T-helper 2 cell treated with Interferon-gamma antibody and Interleukin-4, amounts not matched to agents 100 ng/mL and 5 ng/mL, for 36 hours (primary cell): Measurements from ENCODE around the gene P2RY13. TPM values are rescaled to one million over a fixed set of nuclear protein-coding genes. Genes with fewer than 3 reads are reported as not detected.

Source experiments
- intact Hi-C: fragments of 100-400 bp; cut with micrococcal nuclease; formaldehyde crosslinking; loops from one replicate; pipeline ENCODE4 v1.15.1; 2023
- total RNA-seq: library from RNA; stranded (reverse); gene quantifications from 2 replicates; pipeline ENCODE4 v1.2.3, GENCODE V29; 2022

P2RY13 gene
- total RNA-seq, result not detected in 2 replicates

- intact Hi-C loops, result no loop called here
Measured at GRCh38 chr3:151329363-151329762, at the start of gene P2RY13. P2RY13 (minus strand) TSS chr3:151329549; CDS start chr3:151329528, 21 bp downstream.

GRCh38 chr3:151377768-151378385 lies 48.5 kb upstream of the P2RY13 start:
- intact Hi-C loops, result no loop called here

DNA sequence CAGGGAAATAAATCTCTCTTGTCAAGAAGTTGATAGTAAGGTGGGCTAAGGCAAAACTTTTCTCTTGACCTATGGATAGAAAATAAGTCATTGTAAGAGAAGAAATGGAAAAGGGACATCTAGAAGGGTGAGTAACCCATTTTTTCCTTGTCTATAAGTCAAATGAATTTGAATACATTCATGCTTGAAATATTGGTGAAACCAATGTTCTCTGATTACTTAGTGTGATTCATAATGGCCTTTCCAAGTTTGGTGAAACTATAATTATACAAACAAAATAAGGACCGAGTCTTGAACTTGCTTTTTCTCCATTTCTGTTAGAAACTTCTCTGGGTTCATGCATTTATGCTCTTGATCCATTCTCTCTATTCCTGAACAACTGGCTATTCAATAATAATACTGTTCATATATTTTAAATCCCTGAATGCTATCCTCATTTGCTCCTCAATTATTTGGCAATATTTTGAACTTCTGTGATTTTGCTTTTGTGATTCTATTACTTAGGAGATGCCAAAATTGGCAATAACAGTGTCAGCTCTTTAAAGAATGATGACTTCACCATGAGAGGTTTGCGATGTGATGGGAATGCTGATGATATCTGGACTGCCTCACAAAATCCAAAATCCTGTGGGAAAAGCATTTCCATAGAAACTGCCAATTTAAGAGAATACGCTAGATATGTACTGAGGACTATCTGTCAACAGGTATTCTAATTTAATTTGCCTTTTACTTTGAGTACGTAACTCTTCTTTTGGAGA lies 42.9 kb upstream of the P2RY13 start:
- intact Hi-C loops, result no loop called here

- intact Hi-C loops, result no loop called here
Measured at GRCh38 chr3:151371526-151371925, 42.2 kb upstream of the P2RY13 start.

DNA sequence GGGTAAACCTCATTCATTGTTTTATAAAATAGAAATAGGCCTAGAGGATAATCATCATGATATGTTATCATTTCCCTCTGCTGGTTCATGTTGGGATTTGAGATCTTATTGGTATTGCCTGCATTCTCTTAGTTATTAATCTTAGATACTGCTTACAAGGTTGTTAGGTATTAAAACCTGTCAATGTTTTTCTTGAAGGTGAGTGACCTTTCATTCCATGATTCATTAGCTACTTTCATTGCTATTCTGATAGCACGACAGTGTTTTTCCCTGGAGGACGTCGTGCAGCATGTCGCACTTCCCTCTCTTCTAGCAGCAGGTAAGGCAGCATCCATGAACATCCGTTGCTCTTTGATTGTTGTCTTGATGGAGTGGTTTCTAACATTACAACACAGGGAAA lies 38.1 kb upstream of the P2RY13 start:
- intact Hi-C loops, result no loop called here

DNA sequence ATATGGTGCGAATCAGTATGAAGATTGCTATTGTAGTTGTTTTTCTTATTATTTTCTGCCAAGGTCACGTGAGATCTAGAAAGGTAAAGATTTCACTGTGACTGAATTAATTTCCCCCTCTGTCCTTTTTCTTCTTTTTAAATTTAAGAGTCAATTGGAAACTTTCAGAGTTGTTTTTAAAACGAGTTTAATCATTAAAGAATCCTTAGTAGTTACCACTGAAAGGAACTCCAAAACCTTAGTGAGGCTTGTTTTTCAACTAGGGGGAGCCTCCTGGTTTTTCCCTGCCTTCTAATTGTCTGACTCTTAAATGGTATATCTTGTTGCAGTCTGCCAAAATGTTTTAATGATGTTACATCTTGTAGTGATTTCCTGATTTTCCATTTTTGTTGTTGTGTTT lies 37.6 kb upstream of the P2RY13 start:
- intact Hi-C loops, result no loop called here

DNA sequence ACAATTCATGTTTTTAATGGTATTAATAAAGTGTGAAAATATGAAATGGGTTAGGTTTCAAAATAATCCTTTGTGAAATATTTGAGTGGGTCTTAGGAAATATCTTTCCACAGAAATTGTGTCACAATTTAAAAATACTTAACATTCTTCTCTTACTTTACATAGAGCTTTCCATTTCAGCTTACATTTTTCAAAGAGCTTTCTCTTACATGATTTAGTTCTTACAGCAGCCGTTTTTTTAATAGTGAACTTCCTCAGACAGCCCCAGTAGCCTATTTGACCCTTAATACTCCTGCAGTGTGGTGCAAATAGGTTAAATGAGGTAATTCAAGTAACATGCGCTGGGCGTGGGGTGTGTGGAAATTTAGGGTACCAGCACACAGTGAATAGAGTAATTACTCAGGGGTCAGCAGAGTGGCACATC lies 33.4 kb upstream of the P2RY13 start:
- intact Hi-C loops, result no loop called here

DNA sequence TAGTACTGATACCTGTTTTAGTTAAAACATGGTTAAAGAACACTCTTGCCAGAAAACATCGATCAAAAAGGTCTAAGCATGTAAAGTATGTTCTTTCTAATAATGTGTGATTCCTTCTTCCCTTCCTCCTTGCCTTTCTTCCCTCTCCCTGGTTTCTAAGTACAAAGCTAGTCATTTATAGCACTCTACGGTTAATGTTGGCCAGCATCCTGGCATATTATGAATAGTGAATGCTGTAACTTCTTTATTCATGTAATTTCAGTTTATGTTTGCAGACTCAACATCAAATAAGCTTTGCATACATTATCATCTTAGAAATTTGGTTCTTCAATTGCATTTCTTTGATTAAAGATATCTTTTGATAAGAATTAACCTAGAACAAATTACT lies 28.1 kb upstream of the P2RY13 start:
- intact Hi-C loops, result no loop called here

DNA sequence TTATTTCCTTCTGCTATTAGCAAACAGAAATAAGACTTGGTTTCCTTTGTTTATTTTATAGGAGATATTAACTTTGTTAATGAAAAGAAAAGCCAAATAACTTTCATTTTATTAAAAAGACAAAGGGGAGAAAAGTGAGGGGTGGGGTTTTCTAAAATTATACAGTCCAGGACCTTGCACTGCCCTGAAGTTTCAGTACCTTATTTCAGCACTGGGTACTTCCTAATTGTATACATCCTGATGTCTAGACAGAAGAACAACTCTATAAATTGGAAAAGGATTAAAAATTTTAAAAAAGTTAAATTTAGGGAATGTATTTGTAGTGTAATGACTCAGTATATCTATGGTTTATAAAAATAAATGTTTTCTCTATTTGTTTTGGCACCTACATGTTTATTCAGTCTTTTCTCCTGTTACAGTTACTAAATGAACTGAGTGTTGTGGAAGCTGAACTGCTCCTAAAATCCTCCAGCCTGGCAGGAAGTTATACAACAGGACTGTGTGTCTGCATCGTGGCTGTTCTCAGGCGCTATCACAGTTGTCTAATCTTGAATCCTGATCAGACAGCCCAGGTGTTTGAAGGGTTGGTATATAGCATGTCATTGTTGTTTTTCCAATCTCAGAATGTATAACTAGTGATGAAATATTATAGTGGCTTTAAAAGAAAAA lies 27.6 kb upstream of the P2RY13 start:
- intact Hi-C loops, result no loop called here

DNA sequence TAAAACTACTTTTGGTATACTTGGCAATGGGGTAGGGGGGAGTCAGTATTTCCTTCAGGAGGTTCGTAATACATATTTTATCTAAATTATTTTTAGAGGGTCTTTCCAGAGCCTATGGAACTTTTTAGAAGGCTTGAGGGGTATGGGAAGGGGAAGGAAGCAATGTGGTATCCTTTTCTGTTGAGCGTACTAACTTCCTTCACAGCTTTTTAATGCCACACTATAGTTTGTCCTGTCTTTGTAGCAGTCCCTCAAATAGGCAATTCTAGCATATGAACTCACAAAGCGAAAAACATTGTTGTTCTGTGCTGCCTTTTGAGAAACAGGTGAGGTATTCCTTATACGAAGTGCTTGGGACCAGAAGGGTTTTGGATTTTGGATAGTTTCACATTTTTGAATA lies 22.3 kb upstream of the P2RY13 start:
- intact Hi-C loops, result no loop called here

DNA sequence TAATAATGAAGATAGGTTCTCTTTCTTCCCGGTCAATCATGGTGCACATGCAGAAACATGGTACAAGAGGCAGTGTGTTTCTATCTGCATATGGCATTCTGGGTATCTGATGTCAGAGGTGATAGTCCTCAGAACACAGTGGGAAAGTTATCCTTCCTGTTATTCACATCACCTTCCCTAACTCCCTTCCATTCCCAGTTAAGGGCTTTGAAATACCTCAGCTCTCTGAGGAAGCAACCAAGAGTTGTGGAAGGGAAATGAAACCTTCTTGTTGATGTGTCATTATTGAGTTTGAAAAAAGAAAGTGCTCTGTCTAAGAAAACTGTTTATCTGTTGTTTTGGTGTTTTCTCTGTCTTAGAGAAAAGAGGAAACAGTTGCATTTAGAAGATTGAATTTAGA lies 21.9 kb upstream of the P2RY13 start:
- intact Hi-C loops, result no loop called here

- intact Hi-C loops, result no loop called here
Measured at GRCh38 chr3:151350656-151351055, 21.3 kb upstream of the P2RY13 start.

GRCh38 chr3:151347432-151347831 lies 18.1 kb upstream of the P2RY13 start:
- intact Hi-C loops, result no loop called here

GRCh38 chr3:151346292-151346691 lies 16.9 kb upstream of the P2RY13 start:
- intact Hi-C loops, result no loop called here

GRCh38 chr3:151345859-151346258 lies 16.5 kb upstream of the P2RY13 start:
- intact Hi-C loops, result no loop called here

GRCh38 chr3:151331696-151332095 lies 2.3 kb upstream of the P2RY13 start:
- intact Hi-C loops, result no loop called here

- intact Hi-C loops, result no loop called here
Measured at GRCh38 chr3:151330899-151331298, 1.6 kb upstream of the P2RY13 start.

DNA sequence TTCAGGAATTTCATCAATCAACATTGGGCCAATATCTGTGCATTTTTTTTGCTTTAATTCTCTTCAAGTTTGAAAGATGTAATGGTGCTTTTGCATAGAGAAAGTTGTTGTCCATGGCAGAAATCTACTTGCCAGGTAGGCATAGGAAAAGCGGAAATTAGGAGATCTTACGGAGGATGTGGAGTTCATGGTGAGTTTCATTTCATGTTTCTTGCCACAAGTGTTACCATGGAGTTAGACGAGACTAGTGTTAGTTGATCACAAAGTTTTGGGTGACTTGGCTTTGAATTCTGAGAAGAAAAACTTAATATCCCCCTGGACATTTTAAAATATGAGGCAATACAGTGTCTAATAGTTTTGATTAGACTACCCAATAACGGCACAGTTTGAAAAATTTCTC lies 1.0 kb upstream of the P2RY13 start:
- intact Hi-C loops, result no loop called here

GRCh38 chr3:151328298-151328995 lies 902 bp downstream of the P2RY13 start:
- intact Hi-C loops, result loop anchor here (1.0 kb wide), 1 partner anchor 101 kb away; no protein-coding TSS in a partner anchor

GRCh38 chr3:151327571-151328198 lies 1.7 kb downstream of the P2RY13 start:
- intact Hi-C loops, result loop anchor here (1.0 kb wide), 3 partner anchors 37 to 159 kb away; no protein-coding TSS in a partner anchor

DNA sequence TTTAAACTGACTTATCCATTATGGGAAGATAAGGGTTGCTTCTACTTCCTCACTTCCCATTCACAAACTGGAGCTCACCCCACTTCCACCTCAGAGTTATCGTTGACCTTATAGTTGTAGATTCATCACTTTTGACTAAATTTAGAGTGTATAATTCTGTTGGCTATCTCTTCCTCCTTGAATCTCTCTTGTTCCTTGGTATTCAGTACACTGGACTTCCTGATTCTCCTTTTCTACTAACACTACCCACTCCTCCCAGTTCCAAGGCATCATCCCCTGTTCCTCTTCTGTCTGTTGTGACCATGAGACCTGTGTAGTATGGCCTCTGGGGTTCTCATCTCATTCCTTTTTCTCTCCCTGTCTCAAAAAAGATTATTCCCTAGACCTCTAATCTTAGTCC lies 6.8 kb downstream of the P2RY13 start:
- intact Hi-C loops, result no loop called here
